HepG2 (cell line): ENCODE measurements around the gene PIP4K2C. TPM values are rescaled to one million over a fixed set of nuclear protein-coding genes. Genes with fewer than 3 reads are reported as not detected.

ENCODE experiments used
- ARID2 ChIP-seq: sonication (generic); formaldehyde crosslinking; IDR thresholded peaks from 2 replicates; pipeline ENCODE4 v1.8.1; 2022; ENCODE audit warnings: mild to moderate bottlenecking, missing genetic modification reagents, borderline replicate concordance
- EP300 ChIP-seq, 3 experiments: sonication (generic) in 1 of 3; formaldehyde crosslinking in 1 of 3; IDR thresholded peaks; 2 replicates each; pipeline versions ENCODE4 v1.5.1 to v1.6.1; 2011 to 2020; ENCODE audit warnings: low read depth in 2 of 3, low read length in 2 of 3, borderline replicate concordance in 1 of 3, improper control_type of control experiment in 1 of 3, mild to moderate bottlenecking in 1 of 3, missing genetic modification reagents in 1 of 3, moderate library complexity in 1 of 3
- ERF ChIP-seq: IDR thresholded peaks from 2 replicates; pipeline ENCODE4 v1.6.1; 2018; ENCODE audit warnings: missing biosample characterization, missing genetic modification reagents
- HBP1 ChIP-seq: IDR thresholded peaks from 2 replicates; pipeline ENCODE4 v1.6.1; 2016; ENCODE audit warnings: low read depth, control low read depth
- HNRNPH1 ChIP-seq: fragments of 200-400 bp; formaldehyde crosslinking; optimal IDR thresholded peaks from 2 replicates; pipeline ENCODE3; 2017; ENCODE audit warnings: mild to moderate bottlenecking, low read depth, low read length
- ISL2 ChIP-seq: sonication (generic); formaldehyde crosslinking; IDR thresholded peaks from 2 replicates; pipeline ENCODE4 v1.5.0; 2020; ENCODE audit warnings: missing genetic modification reagents
- KDM5A ChIP-seq: fragments of 200-600 bp; sonication (generic); IDR thresholded peaks from 2 replicates; pipeline ENCODE4 v1.7.0; 2018; ENCODE audit warnings: antibody characterized with exemption, mild to moderate bottlenecking, low read length, borderline replicate concordance
- KLF12 ChIP-seq: sonication (generic); formaldehyde crosslinking; IDR thresholded peaks from 2 replicates; pipeline ENCODE4 v1.4.0; 2020; ENCODE audit warnings: missing genetic modification reagents, borderline replicate concordance
- MED1 ChIP-seq: sonication (generic); formaldehyde crosslinking; IDR thresholded peaks from 2 replicates; pipeline ENCODE4 v1.4.0; 2020; ENCODE audit warnings: missing genetic modification reagents
- NFE2 ChIP-seq: sonication (generic); formaldehyde crosslinking; IDR thresholded peaks from 2 replicates; pipeline ENCODE4 v1.4.0; 2020; ENCODE audit warnings: missing genetic modification reagents
- PHF5A ChIP-seq: IDR thresholded peaks from one replicate; pipeline ENCODE4 v1.6.1; 2018; ENCODE audit warnings: low read depth, missing genetic modification reagents; ENCODE audit not compliant: unreplicated experiment
- SNRNP70 ChIP-seq: fragments of 200-400 bp; formaldehyde crosslinking; IDR thresholded peaks from 2 replicates; pipeline ENCODE4 v1.6.1; 2017; ENCODE audit warnings: mild to moderate bottlenecking, low read depth, low read length, moderate library complexity
- STAT5B ChIP-seq: sonication (generic); formaldehyde crosslinking; IDR thresholded peaks from 2 replicates; pipeline ENCODE4 v1.4.0; 2020; ENCODE audit warnings: missing genetic modification reagents
- TARDBP ChIP-seq: sonication (generic); formaldehyde crosslinking; IDR thresholded peaks from 2 replicates; pipeline ENCODE4 v1.8.0; 2022; ENCODE audit warnings: mild to moderate bottlenecking, missing genetic modification reagents
- YEATS4 ChIP-seq: sonication (generic); formaldehyde crosslinking; IDR thresholded peaks from 2 replicates; pipeline ENCODE4 v1.4.0; 2020; ENCODE audit warnings: missing genetic modification reagents, borderline replicate concordance
- ZBTB20 ChIP-seq: sonication (generic); formaldehyde crosslinking; IDR thresholded peaks from 2 replicates; pipeline ENCODE4 v1.8.1; 2023; ENCODE audit warnings: missing genetic modification reagents, low read depth, mild to moderate bottlenecking, borderline replicate concordance
- ZC3H4 ChIP-seq: sonication (generic); formaldehyde crosslinking; IDR thresholded peaks from 2 replicates; pipeline ENCODE4 v1.4.0; 2020; ENCODE audit warnings: missing genetic modification reagents, borderline replicate concordance
- ZFP1 ChIP-seq: IDR thresholded peaks from 2 replicates; pipeline ENCODE4 v1.6.1; 2016
- ZFX ChIP-seq: sonication (generic); formaldehyde crosslinking; IDR thresholded peaks from 2 replicates; pipeline ENCODE4 v1.4.0; 2020; ENCODE audit warnings: mild to moderate bottlenecking, low read depth, missing genetic modification reagents, moderate library complexity
- ZNF101 ChIP-seq: sonication (generic); formaldehyde crosslinking; IDR thresholded peaks from 2 replicates; pipeline ENCODE4 v1.4.0; 2020; ENCODE audit warnings: mild to moderate bottlenecking, low read depth, missing genetic modification reagents, borderline replicate concordance
- ZNF160 ChIP-seq: sonication (generic); formaldehyde crosslinking; IDR thresholded peaks from 2 replicates; pipeline ENCODE4 v1.8.0; 2022; ENCODE audit warnings: mild to moderate bottlenecking, inconsistent platforms, missing genetic modification reagents
- ZNF891 ChIP-seq: sonication (generic); formaldehyde crosslinking; IDR thresholded peaks from 2 replicates; pipeline ENCODE4 v1.5.0; 2020; ENCODE audit warnings: mild to moderate bottlenecking, missing genetic modification reagents
- ZSCAN31 ChIP-seq: sonication (generic); formaldehyde crosslinking; IDR thresholded peaks from 2 replicates; pipeline ENCODE4 v1.5.0; 2020; ENCODE audit warnings: low read depth, mild to moderate bottlenecking, missing genetic modification reagents
- polyA plus RNA-seq, 8 experiments: library from polyadenylated mRNA; depleted of rRNA in 3 of 8; stranded (reverse) in 7 of 8; unstranded in 1 of 8; fragments of >200 nt; fragmentation: Illumina TruSeq in 4 of 8; extraction: Trizol in 4 of 8; gene quantifications; 2 replicates each; pipeline versions ENCODE4 v1.2.1 to v1.2.3, GENCODE V29; 2011 to 2016; ENCODE audit warnings: low read depth in 4 of 8, missing spikeins in 1 of 8, mixed read lengths in 1 of 8; ENCODE audit not compliant: insufficient read depth in 1 of 8
- total RNA-seq, 5 experiments: library from RNA; depleted of rRNA; stranded (reverse); fragments of >200 nt; fragmentation: Illumina TruSeq; extraction: Trizol; gene quantifications; 2 replicates each; pipeline ENCODE4 v1.2.3, GENCODE V29; 2016; ENCODE audit warnings: low read depth in 1 of 5
- TF ChIP-seq, protein P1 (sequence below): sonication (generic); formaldehyde crosslinking; IDR thresholded peaks from 2 replicates; pipeline ENCODE4 v1.5.1; 2020; ENCODE audit warnings: missing genetic modification reagents, mild to moderate bottlenecking, borderline replicate concordance
- TF ChIP-seq, protein P2 (sequence below): sonication (generic); formaldehyde crosslinking; IDR thresholded peaks from 2 replicates; pipeline ENCODE4 v1.9.0; 2022; ENCODE audit warnings: missing genetic modification reagents, mild to moderate bottlenecking, borderline replicate concordance

Gene PIP4K2C
- total and polyA plus RNA-seq, 2 of the 13 experiments (the other 11 are each of a cell fraction or from before 2014, with no cell fraction given), result 23.3 to 26.4 TPM

- no peak for TF ChIP-seq HBP1
- TF ChIP-seq ZFP1 (CRISPR knock-in tag), result peak; percentile 19; the same call in 1 of the 2 replicates
- TF ChIP-seq ARID2, result no peak
- 0 out of 2 replicates have a peak, but pooled peaks have one; percentile 22 for TF ChIP-seq KDM5A
- TF ChIP-seq, protein P1, sequence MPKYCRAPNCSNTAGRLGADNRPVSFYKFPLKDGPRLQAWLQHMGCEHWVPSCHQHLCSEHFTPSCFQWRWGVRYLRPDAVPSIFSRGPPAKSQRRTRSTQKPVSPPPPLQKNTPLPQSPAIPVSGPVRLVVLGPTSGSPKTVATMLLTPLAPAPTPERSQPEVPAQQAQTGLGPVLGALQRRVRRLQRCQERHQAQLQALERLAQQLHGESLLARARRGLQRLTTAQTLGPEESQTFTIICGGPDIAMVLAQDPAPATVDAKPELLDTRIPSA (CRISPR knock-in tag), result no peak
- no peak for TF ChIP-seq HNRNPH1
- peak; percentile 96 for TF ChIP-seq KLF12 (CRISPR knock-in tag)
- TF ChIP-seq, protein P2, sequence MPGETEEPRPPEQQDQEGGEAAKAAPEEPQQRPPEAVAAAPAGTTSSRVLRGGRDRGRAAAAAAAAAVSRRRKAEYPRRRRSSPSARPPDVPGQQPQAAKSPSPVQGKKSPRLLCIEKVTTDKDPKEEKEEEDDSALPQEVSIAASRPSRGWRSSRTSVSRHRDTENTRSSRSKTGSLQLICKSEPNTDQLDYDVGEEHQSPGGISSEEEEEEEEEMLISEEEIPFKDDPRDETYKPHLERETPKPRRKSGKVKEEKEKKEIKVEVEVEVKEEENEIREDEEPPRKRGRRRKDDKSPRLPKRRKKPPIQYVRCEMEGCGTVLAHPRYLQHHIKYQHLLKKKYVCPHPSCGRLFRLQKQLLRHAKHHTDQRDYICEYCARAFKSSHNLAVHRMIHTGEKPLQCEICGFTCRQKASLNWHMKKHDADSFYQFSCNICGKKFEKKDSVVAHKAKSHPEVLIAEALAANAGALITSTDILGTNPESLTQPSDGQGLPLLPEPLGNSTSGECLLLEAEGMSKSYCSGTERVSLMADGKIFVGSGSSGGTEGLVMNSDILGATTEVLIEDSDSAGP (CRISPR knock-in tag), result peak; percentile 69; the same call in 1 of the 2 replicates
- TF ChIP-seq NFE2 (CRISPR knock-in tag), result no peak
- TF ChIP-seq YEATS4, result peak; percentile 69; the same call in 1 of the 2 replicates
- TF ChIP-seq ZNF891 (CRISPR knock-in tag), result no peak
- TF ChIP-seq SNRNP70, result no peak
- TF ChIP-seq ZBTB20 (CRISPR knock-in tag), result no peak
- peak; percentile 94 for TF ChIP-seq ZFX
- peak; percentile 38 to 67; a peak in 2 of 4 replicates for TF ChIP-seq EP300 (IDR thresholded peaks at IDR 0.05; ENCODE audit: low read depth in 2 of 2, low read length in 2 of 2)
- TF ChIP-seq EP300 (CRISPR knock-in tag; IDR thresholded peaks at IDR 0.05; ENCODE audit: borderline replicate concordance), result no peak
- TF ChIP-seq ZC3H4 (CRISPR knock-in tag), result no peak
- peak; percentile 91 for TF ChIP-seq ZSCAN31 (CRISPR knock-in tag)
- peak; percentile 28 for TF ChIP-seq PHF5A (CRISPR knock-in tag)
- peak; percentile 79 for TF ChIP-seq ZNF160 (CRISPR knock-in tag)
- TF ChIP-seq ERF (CRISPR knock-in tag), result peak; percentile 71
- TF ChIP-seq ZNF101 (CRISPR knock-in tag), result no peak
- no peak for TF ChIP-seq STAT5B
- TF ChIP-seq ISL2 (CRISPR knock-in tag), result peak; percentile 53; the same call in 1 of the 2 replicates
- 0 out of 2 replicates have a peak, but pooled peaks have one; percentile 10 for TF ChIP-seq TARDBP (CRISPR knock-in tag)
- peak; percentile 89 for TF ChIP-seq MED1
Measured at GRCh38 chr12:57575771-57576612, 15.0 kb upstream of the PIP4K2C start (continued).
